ENCODE measurements around the gene PPARGC1A.

Gene PPARGC1A

DNA sequence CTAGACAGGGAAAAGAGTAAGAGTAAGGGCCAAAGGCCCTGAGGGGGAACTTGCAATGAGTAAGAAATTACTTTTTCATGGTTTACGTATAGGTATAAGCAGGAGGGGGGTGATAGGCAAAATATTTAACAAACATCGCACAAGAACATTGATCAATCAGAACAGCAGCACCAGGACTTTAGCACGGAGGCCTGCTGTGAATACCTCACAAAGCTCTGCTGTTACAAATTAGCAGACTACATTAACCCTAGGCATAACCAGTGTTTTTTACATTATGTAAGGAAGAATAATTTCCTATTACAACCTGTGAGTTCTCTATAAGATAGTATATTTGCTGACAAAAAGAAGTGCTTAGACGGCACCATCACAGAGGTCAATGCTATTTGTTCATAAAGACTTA, 44.9 kb downstream of the PPARGC1A start:
- DNase-seq (ENCODE audit: low read depth), result no peak

DNA sequence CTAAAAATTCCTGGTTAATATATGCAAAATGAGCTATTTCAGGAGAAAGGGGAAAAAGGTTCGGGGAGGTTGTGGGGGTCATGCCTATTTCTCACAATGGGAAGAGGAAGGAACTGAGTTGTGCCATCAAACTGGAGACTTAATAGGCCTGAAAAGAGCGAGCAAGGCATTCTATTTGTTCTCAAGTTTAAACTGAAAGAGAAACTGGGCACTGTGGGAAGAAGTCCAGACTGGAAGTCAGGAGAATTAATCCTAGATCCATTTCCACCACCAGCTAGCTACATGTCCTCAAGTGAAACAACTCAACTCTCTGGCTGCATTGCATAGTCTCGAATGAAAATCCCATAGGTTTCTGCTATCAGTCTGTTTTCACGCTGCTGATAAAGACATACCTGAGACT, 50.6 kb downstream of the PPARGC1A start:
- DNase-seq (ENCODE audit: low read depth), result no peak

DNA sequence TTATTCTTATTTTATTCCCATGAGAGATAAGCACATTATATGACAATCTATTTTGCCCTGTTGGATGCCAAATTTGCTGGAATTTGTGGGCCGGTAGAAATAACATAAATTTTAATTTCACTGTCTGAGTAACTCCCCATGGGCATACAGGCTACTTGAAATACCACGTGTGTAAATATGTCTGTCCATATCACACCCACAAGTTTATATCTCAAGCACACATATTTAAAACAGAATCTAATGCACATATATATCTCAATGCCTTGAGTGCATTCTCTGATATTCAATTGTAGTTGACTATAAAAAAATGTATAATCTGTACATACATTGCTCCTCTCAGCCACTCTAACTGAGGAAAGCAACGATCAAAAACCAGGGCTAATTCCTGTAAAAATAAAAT, 51.2 kb downstream of the PPARGC1A start:
- no peak for DNase-seq (ENCODE audit: low read depth)

DNA sequence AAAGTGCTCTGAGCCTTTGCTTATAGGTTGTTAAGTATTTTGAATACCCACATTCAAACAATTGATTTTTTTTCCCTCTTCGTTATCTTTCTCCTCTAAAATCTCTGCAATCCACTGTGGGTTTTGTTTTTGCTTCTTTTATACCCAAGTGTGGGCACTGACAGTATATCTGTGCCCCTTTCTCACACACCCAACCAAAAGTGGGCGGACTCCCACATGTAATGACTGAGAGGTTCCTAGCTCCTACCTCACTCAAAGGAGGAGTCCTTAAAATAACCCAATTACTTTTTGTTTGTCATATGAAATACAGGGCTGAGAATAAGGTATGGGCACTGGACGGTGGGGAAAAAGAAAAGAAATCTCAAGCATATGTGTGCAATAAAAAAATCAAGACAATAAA, 51.7 kb downstream of the PPARGC1A start:
- no peak for DNase-seq (ENCODE audit: low read depth)

GRCh38 chr4:23837371-23837770, 52.5 kb downstream of the PPARGC1A start:
- no peak for DNase-seq (ENCODE audit: low read depth)

DNA sequence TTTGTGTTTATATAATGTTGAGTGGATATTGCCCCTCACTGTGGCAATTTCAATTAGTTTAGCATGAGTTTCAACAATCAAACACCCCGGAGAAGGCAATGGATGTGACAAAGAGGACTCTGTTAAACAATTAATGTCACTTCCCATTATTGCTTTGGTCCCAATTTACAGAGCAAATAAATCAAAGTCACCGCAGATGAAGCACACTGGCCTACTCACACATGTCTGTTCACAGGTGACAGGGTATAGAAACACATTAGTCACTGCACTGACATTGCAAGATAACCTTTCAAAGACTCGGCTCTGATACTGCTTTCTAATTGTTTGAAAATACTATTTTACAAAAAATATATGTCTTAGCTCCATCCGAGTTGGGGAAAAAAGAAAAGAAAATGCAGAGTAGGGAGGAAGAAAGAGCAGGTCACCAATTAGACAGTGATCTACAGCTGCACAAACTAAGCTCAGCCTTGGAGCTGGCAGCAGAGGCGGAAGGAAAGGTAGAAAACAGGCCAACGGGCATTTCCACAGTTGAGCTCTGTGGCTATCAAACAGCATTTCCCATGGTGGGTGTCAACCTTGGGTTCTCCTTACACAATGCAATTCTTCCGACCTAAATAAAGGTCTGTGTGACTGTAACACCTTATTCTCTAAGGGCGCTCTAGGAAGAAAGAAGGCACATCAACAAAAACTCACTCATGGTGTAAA, 53.9 kb downstream of the PPARGC1A start:
- DNase-seq (ENCODE audit: low read depth), result no peak

DNA sequence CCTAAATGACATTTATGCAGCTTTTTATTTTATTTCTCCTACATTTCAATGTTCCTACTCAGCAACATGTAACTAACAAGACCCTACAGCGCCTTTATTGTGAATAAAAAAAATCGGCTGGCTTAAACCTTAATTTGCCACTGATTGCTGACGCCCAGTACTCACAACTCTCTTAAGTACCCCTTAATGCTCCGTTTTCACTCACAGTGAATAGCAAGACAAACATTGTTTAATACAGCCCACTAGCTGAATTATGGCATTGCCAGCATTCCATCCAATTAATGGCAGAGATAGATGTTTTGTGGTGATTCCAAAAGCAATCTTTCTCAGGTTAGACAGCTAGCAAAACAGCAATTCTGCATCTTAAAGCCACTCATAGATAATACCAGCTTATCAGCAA, 61.1 kb downstream of the PPARGC1A start:
- no peak for DNase-seq (ENCODE audit: low read depth)

DNA sequence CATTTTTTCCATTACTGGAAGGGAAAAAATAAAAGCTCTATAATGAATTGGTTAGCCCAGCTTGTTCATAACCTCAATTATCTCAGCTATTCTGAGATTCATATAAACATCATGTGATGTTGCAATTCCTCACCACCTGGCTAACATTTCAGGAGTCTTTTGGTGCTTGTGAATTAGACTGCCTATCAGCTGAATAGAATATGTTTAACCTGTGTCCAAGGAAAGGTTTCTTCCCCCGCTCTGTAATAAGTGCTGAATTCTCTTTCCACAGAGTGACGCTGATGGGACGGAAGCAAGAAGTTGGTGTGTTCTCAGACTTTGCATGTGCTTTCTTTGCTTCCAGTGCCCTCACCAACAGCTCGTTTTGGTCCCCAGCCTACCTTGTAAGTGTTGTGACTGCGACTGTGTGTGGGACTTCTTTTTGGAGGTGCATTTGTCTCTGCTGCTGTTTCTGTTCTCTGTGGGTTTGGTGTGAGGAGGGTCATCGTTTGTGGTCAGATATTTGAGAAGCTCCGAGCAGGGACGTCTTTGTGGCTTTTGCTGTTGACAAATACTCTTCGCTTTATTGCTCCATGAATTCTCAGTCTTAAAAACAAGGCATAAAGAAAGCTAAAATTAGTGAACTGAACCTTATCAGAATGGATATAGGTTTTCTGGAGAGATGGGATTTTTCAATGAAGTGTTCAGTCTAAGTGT, 61.7 kb downstream of the PPARGC1A start:
- no peak for DNase-seq (ENCODE audit: low read depth)

DNA sequence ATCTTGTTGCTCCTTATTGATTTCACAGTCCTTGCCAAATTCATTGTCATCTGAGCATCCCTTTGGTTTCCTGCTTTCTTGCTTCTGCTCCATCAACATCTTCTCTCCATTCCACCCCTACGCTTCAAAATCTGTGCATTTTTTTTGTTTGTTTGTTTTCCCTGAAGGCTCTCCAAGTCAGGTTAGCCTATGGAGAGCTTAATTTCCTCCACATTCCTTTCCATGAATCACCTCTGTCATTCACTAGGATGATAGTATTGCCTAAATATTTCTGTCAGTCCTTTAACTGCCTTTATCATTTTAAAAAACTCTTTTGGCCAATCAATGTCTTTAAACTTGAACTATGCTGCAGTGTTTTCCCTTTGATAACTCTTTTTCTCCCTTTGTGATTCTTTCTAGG, 67.7 kb downstream of the PPARGC1A start:
- no peak for DNase-seq (ENCODE audit: low read depth)

GRCh38 chr4:23819041-23819511, 70.8 kb downstream of the PPARGC1A start:
- DNase-seq (ENCODE audit: low read depth), result no peak

- DNase-seq (ENCODE audit: low read depth), result no peak
These were observed 71.6 kb downstream of the PPARGC1A start for GRCh38 chr4:23818097-23818885.

DNA sequence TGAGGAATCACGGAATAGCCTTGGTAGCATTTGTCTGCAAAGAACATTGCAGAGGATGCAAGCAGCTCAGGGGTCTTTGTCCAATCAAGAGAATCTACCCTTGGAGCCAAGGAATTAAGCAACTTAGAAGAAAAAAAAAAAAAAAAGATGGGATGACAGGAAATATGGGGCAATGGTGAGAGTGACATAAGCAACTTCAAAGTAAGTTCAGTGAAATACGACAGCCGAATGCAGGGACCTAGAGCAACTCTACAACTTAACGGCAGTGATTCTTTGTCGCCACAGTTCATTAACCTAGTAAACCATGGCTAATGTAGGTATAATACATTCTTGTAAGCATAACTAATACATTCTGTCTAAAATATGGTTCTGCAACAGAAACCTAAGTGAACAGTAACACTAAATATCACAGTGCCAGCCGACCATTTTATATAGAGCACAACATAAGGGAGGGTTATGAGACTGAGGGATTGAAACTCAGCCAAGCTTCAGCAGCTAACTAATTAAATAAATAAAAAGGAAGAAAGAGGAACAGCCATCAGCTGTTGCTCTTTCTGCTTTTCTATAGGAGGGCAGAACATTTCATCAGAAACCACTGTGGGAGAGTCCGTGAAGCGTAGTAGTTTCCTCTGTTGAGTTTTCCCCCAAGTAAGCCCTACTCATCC, 74.7 kb downstream of the PPARGC1A start:
- DNase-seq (ENCODE audit: low read depth), result no peak

DNA sequence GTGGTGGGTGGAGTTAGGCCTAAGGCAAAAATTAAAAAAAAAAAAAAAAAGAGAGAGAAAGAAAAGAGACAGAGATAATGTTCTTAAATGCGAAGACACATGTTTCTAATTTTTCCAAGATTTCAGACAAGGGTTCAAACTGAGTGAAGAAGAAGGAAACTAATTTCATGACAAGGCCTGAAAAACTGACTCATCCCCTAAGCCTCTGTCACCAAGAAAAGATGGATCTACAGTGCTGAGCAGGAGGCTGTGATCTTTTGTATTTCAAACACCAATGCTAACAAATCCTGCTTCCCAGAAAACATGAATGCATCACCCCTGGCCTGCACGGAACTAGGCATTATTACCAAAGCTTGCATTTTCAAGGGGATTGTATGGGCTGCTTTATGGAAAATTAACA, 75.3 kb downstream of the PPARGC1A start:
- DNase-seq (ENCODE audit: low read depth), result no peak

DNA sequence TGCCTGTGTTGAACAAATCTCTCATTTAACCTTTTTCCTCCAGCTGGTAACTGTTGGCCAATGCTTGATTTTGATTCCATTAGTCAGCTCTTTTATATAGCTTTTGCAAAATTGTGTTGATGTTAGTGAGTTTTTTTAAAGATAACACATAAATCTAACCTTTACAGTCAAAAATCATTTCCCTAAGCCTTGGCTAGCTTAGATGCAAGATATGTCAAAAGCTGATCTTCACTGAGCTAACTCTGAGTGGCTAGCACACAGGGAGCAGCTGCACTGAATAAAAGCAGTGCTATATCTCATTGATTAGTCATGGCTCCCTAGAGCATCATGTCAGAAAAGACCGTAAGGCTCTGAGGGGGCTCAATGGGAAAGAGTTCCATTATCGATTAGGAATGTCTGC, 78.7 kb downstream of the PPARGC1A start:
- DNase-seq (ENCODE audit: low read depth), result no peak

- no peak for DNase-seq (ENCODE audit: low read depth)
These were observed 84.4 kb downstream of the PPARGC1A start for GRCh38 chr4:23805450-23805851.

DNA sequence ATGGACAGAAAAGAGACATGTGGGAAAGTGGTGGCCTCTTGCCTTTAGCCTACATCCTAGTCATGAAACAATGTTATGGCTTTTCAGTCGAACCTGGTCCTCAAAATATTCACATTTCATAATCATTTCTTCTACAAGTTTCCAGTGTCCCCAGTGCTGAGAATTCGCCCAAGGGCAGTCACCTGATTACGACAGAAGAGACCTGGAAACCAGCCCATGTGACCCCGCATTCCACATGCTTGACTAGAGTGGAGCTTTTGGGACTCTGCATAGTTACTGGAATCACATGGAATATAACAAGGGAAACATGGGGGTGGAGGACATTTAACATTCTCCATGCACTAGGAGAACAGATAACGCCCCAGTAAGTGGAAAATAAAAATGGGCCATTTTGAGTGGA, 100.1 kb downstream of the PPARGC1A start:
- no peak for DNase-seq (ENCODE audit: low read depth)

GRCh38 chr4:23788460-23788859, 101.4 kb downstream of the PPARGC1A start:
- no peak for DNase-seq (ENCODE audit: low read depth)

DNA sequence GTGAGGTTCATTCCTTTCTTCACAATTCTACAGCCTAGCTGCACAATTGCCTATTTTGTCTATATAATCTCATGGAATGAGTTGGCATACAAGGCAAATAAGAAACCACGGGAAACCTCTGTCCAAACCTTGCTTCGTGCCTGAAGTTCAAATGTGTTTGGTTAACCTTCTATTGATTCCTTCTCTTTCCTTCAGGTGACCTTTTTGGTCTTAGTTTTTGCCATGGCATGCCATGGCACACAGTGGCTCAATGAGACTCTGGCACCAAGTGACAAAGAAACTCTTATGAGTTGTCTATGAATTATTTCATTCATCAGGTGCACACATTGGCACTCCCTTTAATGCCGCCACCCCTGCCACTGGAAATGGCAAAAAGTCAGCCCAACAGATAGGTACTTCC, 101.8 kb downstream of the PPARGC1A start:
- no peak for DNase-seq (ENCODE audit: low read depth)

DNA sequence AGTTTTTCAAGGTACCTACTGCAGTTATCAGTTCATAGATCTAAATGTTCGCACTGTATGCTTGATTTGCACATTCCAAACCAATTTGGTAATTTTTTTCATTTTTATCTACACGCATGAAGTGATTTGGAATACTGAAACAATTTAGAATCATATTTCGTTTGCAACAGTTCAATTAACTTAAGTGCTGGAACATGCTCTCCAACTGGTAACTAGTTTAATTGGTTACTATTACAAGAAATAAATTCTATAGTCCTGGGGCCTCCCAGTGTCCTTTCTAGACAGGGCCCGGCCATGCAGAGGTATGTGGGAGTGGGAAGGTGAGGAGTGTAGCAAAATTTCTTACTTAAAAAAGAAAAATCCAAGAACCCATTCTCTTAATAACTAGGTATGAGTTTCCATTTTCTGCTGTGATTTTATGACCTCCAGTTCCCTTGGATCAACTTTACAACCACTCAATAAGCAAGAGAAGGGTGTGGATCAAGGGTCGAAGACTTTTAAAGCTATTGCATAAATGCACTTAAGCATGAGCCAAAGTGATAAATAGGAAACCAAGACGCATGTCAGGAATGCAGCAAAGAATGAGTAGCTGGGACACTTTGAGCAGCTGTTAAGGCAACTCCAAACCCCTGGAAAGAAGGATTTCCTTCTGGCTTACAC, 106.9 kb downstream of the PPARGC1A start:
- DNase-seq (ENCODE audit: low read depth), result no peak

DNA sequence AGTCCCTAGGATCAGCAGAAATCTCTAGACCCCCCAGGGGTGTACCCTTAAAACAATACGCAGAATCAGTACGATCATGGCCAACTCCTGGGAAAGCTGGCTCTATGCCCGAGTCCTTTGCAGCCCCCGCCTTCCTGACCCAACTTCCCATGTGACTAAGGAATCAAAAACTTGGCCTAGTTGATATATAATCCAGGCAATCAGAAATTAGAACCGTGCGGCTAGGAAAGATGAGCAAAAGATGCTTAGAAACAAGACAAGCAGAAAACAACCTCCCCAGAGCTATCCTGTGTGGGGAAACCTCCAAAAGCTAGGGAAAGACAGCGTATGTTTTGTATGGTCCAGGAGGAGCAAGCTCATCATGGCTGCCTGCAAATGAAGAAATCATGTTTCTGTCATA, 110.0 kb downstream of the PPARGC1A start:
- no peak for DNase-seq (ENCODE audit: low read depth)

- DNase-seq (ENCODE audit: low read depth), result no peak
These were observed 110.4 kb downstream of the PPARGC1A start for GRCh38 chr4:23779422-23779821.

DNA sequence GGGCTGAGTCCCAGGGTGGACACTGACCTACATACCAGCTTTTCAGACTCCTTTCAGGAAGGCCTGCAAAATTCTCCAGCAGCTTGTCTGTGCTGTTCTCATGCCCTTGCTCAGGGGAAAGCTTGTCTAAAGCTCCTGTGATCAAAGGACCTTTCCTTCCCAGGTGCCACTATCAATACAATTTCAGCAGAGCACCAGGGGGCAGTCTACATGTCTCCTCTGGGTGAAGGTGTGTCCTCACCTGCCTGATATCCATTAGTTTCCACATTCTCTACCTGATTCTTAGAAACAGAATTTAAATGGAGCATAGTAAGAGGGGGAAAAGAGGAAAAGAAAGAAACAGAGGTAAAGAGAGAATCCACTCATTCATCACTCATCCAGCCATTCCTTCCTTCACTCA, 114.2 kb downstream of the PPARGC1A start:
- no peak for DNase-seq (ENCODE audit: low read depth)

Data from stimulated activated CD8-positive, alpha-beta memory T cell treated with anti-CD3 and anti-CD28 coated beads, Interleukin-12 subunit alpha, Interleukin-12 subunit beta, amount 100 ng/mL, for 1 hour (primary cell).